Neural cell (in vitro differentiated cells): ENCODE results near the gene PIK3R6. TPM values are rescaled to one million over a fixed set of nuclear protein-coding genes. Genes with fewer than 3 reads are reported as not detected.

Source experiments
- H2AFZ ChIP-seq: fragments of 200-600, 300-800 bp; sonication (generic), shearing (Covaris generic); 2 replicates; pipeline ENCODE4 v1.6.0; 2014; ENCODE audit warnings: low read depth, mild to moderate bottlenecking, antibody characterized with exemption, low read length, moderate library complexity
- H3F3A ChIP-seq: fragments of 200-600 bp; shearing (Covaris generic); 2 replicates; pipeline ENCODE4 v1.6.1; 2016; ENCODE audit warnings: mild to moderate bottlenecking, moderate library complexity, mixed read lengths, antibody characterized with exemption, low read length; ENCODE audit not compliant: insufficient read depth, poor library complexity, severe bottlenecking
- H3K27ac ChIP-seq: fragments of 200-600, 300-800 bp; sonication (generic), shearing (Covaris generic); 2 replicates; pipeline ENCODE4 v1.5.1; 2014; ENCODE audit warnings: mild to moderate bottlenecking, low read length, moderate library complexity
- H3K27me3 ChIP-seq: fragments of 300-800, 200-600 bp; sonication (generic), shearing (Covaris generic); 2 replicates; pipeline ENCODE4 v1.6.0; 2014; ENCODE audit warnings: mild to moderate bottlenecking, low read depth, low read length, moderate library complexity; ENCODE audit not compliant: insufficient read depth
- H3K36me3 ChIP-seq: fragments of 300-800, 200-600 bp; sonication (generic), shearing (Covaris generic); 2 replicates; pipeline ENCODE4 v1.5.1; 2014; ENCODE audit warnings: mild to moderate bottlenecking, antibody characterized with exemption, low read length, moderate library complexity; ENCODE audit not compliant: insufficient read depth
- H3K4me2 ChIP-seq: fragments of 300-800, 200-600 bp; sonication (generic), shearing (Covaris generic); 2 replicates; pipeline ENCODE4 v1.6.0; 2014; ENCODE audit warnings: mild to moderate bottlenecking, low read length
- H3K4me3 ChIP-seq: fragments of 300-800, 200-600 bp; sonication (generic), shearing (Covaris generic); 2 replicates; pipeline ENCODE4 v1.5.1; 2014; ENCODE audit warnings: mild to moderate bottlenecking, low read length, moderate library complexity
- H3K79me2 ChIP-seq: fragments of 200-600 bp; shearing (Covaris generic); replicated peaks from 2 replicates; pipeline ENCODE4 v1.6.0; 2014; ENCODE audit warnings: mild to moderate bottlenecking, low read length, moderate library complexity; ENCODE audit not compliant: insufficient read depth
- H3K9ac ChIP-seq: fragments of 300-800, 200-600 bp; sonication (generic), shearing (Covaris generic); 2 replicates; pipeline ENCODE4 v1.6.1; 2016; ENCODE audit warnings: mild to moderate bottlenecking, low read length, mixed read lengths
- H3K9me2 ChIP-seq: fragments of 200-600 bp; shearing (Covaris generic); 2 replicates; pipeline ENCODE4 v1.6.1; 2016; ENCODE audit warnings: mild to moderate bottlenecking, low read length, mixed read lengths; ENCODE audit not compliant: insufficient read depth
- H3K9me3 ChIP-seq: fragments of 200-600, 300-800 bp; sonication (generic), shearing (Covaris generic); 2 replicates; pipeline ENCODE4 v1.6.1; 2016; ENCODE audit warnings: mild to moderate bottlenecking, mixed run types, low read length, moderate library complexity, mixed read lengths
- H4K20me1 ChIP-seq: fragments of 200-600 bp; shearing (Covaris generic); 2 replicates; pipeline ENCODE4 v1.6.1; 2016; ENCODE audit warnings: mild to moderate bottlenecking, mixed run types; ENCODE audit not compliant: insufficient read depth
- CTCF ChIP-seq: fragments of 450-650 bp; IDR thresholded peaks from 2 replicates; pipeline ENCODE4 v1.5.1; 2014; ENCODE audit warnings: antibody characterized with exemption, mild to moderate bottlenecking, moderate library complexity; ENCODE audit not compliant: poor library complexity, severe bottlenecking
- EP300 ChIP-seq: fragments of 450-650 bp; conservative IDR thresholded peaks from 2 replicates; pipeline ENCODE4 v1.6.1; 2014; ENCODE audit warnings: antibody characterized with exemption, mild to moderate bottlenecking, moderate library complexity; ENCODE audit not compliant: poor library complexity, severe bottlenecking
- EZH2 ChIP-seq: fragments of 200-600, 300-800 bp; shearing (Covaris generic), sonication (generic); IDR thresholded peaks from 2 replicates; pipeline ENCODE4 v1.6.1; 2014; ENCODE audit warnings: antibody characterized with exemption, low read length, borderline replicate concordance, mild to moderate bottlenecking; ENCODE audit not compliant: insufficient read depth, poor library complexity, severe bottlenecking
- MXI1 ChIP-seq: fragments of 450-650 bp; conservative IDR thresholded peaks from 2 replicates; pipeline ENCODE4 v1.6.1; 2014; ENCODE audit warnings: antibody characterized with exemption, mild to moderate bottlenecking; ENCODE audit not compliant: poor library complexity, severe bottlenecking
- POLR2AphosphoS5 ChIP-seq: IDR thresholded peaks from 2 replicates; pipeline ENCODE4 v1.6.1; 2012
- RAD21 ChIP-seq: fragments of 450-650 bp; conservative IDR thresholded peaks from 2 replicates; pipeline ENCODE4 v1.6.1; 2014; ENCODE audit warnings: antibody characterized with exemption, mild to moderate bottlenecking, moderate library complexity
- REST ChIP-seq: IDR thresholded peaks from 2 replicates; pipeline ENCODE4 v1.6.1; 2012; ENCODE audit warnings: borderline replicate concordance
- SMC3 ChIP-seq: fragments of 450-650 bp; conservative IDR thresholded peaks from 2 replicates; pipeline ENCODE4 v1.6.1; 2014; ENCODE audit warnings: antibody characterized with exemption, mild to moderate bottlenecking, moderate library complexity; ENCODE audit not compliant: poor library complexity
- TAF1 ChIP-seq: IDR thresholded peaks from 2 replicates; pipeline ENCODE4 v1.6.1; 2012; ENCODE audit warnings: low read depth
- polyA minus RNA-seq: library from RNA; depleted of rRNA, polyadenylated mRNA; stranded (reverse); fragments of >200 nt; gene quantifications from 2 replicates; pipeline ENCODE4 v1.2.3, GENCODE V29; 2014
- polyA plus RNA-seq: library from polyadenylated mRNA; depleted of rRNA; stranded (reverse); fragments of >200 nt; gene quantifications from 2 replicates; pipeline ENCODE4 v1.2.3, GENCODE V29; 2014

Gene PIK3R6
- polyA plus RNA-seq, result not detected in 2 replicates
- polyA minus RNA-seq, result not detected in 2 replicates

GRCh38 chr17:8867361-8867981 is at the start of gene PIK3R6:
TSS of gene PIK3R6 (minus strand) at chr17:8867674. CDS start at chr17:8849794, 17,880 bp downstream.
- H3K9me2 ChIP-seq, result no peaks in the 10 kb centered on the region
- no peak within 1 kb of the TSS for H3K27ac ChIP-seq
- H3K27me3 ChIP-seq, result no peaks in the 10 kb centered on the region
- TF ChIP-seq MXI1 (no peak), EZH2 (no peak), POLR2AphosphoS5 (no peak), CTCF (no peak), RAD21 (no peak), SMC3 (no peak), TAF1 (no peak), REST (no peak), EP300 (no peak)
- H3K9me3 ChIP-seq, result no peaks in the 10 kb centered on the region
- H2AFZ ChIP-seq, result no peak within 1 kb of the TSS
- no peaks in the 10 kb centered on the region for H3F3A ChIP-seq
- no peak within 1 kb of the TSS for H3K4me2 ChIP-seq
- H3K4me3 ChIP-seq, result no peak within 1 kb of the TSS
- H3K36me3 ChIP-seq, result no peaks in the 10 kb centered on the region
- no peaks in the 10 kb centered on the region for H3K79me2 ChIP-seq
- H3K9ac ChIP-seq, result no peak within 1 kb of the TSS
- H4K20me1 ChIP-seq, result no peaks in the 10 kb centered on the region

GRCh38 chr17:8916466-8916865 is 49.0 kb upstream of the PIK3R6 start:
- no peaks in the 10 kb centered on the region for H3K27me3 ChIP-seq
- no peaks in the 10 kb centered on the region for H3K9me2 ChIP-seq
- no peak overlapping the region for H3K27ac ChIP-seq

More at GRCh38 chr17:8916466-8916865, 49.0 kb upstream of the PIK3R6 start:
- Histone ChIP-seq H3K9me3 (peaks cover 11% of the 10 kb centered on the region), H3K79me2 (no peaks in the 10 kb centered on the region), H3K4me2 (no peak overlapping the region), H3K36me3 (no peaks in the 10 kb centered on the region), H4K20me1 (no peaks in the 10 kb centered on the region), H2AFZ (no peak overlapping the region), H3K4me3 (no peak overlapping the region), H3K9ac (no peak overlapping the region), H3F3A (no peaks in the 10 kb centered on the region)
- no peak for TF ChIP-seq EP300
- TF ChIP-seq RAD21, result no peak
- TF ChIP-seq POLR2AphosphoS5, result no peak
- TF ChIP-seq MXI1, result no peak
